HEK293T (cell line): Measurements from ENCODE around the gene KLC1.

Source experiments
- ARNT ChIP-seq: fragments of 450-650 bp; IDR thresholded peaks from 2 replicates; pipeline ENCODE4 v1.6.1; 2017; ENCODE audit warnings: mild to moderate bottlenecking
- ELF4 ChIP-seq: fragments of 450-650 bp; IDR thresholded peaks from 2 replicates; pipeline ENCODE4 v1.6.1; 2017; ENCODE audit warnings: antibody characterized with exemption
- FOXK2 ChIP-seq: fragments of 450-650 bp; IDR thresholded peaks from 2 replicates; pipeline ENCODE4 v1.6.1; 2016; ENCODE audit warnings: mild to moderate bottlenecking
- FOXM1 ChIP-seq: fragments of 450-650 bp; IDR thresholded peaks from 2 replicates; pipeline ENCODE4 v1.6.1; 2017; ENCODE audit warnings: mild to moderate bottlenecking, borderline replicate concordance
- HDGF ChIP-seq: fragments of 450-650 bp; IDR thresholded peaks from 2 replicates; pipeline ENCODE4 v1.6.1; 2017; ENCODE audit warnings: antibody characterized with exemption, borderline replicate concordance
- SP1 ChIP-seq: fragments of 450-650 bp; IDR thresholded peaks from 2 replicates; pipeline ENCODE4 v1.6.1; 2017
- SUZ12 ChIP-seq: fragments of 450-650 bp; IDR thresholded peaks from 2 replicates; pipeline ENCODE4 v1.6.1; 2016; ENCODE audit warnings: mild to moderate bottlenecking
- TARDBP ChIP-seq: fragments of 450-650 bp; IDR thresholded peaks from 2 replicates; pipeline ENCODE4 v1.6.1; 2016
- ZNF384 ChIP-seq: fragments of 450-650 bp; IDR thresholded peaks from 2 replicates; pipeline ENCODE4 v1.6.1; 2016

GRCh38 chr14:103727313-103727980 lies 98.4 kb downstream of the KLC1 start:
- no peak for TF ChIP-seq FOXM1
- TF ChIP-seq TARDBP = no peak
- TF ChIP-seq HDGF = no peak
- no peak for TF ChIP-seq SUZ12
- TF ChIP-seq ZNF384 = no peak
- TF ChIP-seq FOXK2 = no peak
- no peak for TF ChIP-seq ARNT
- no peak for TF ChIP-seq SP1
- no peak for TF ChIP-seq ELF4
